ENCODE measurements around the gene ABCA2.

GRCh38 chr9:136973618-136974617 lies 54.1 kb downstream of the ABCA2 start:
- TF ChIP-seq POLR2A (IDR thresholded peaks at IDR 0.05; ENCODE audit: low read depth, low read length) (no peak), POLR2AphosphoS5 (IDR thresholded peaks at IDR 0.05; ENCODE audit: low read depth, low read length) (no peak), TAF1 (IDR thresholded peaks at IDR 0.05; ENCODE audit: borderline replicate concordance, low read depth, low read length) (no peak)
